ENCODE measurements around the gene SGCA. TPM values are rescaled to one million over a fixed set of nuclear protein-coding genes. Genes with fewer than 3 reads are reported as not detected.

The SGCA gene
- total and polyA plus RNA-seq, 9 of the 15 experiments (the other 6 are each of a cell fraction or from before 2014, with no cell fraction given) = not detected

GRCh38 chr17:50208611-50209061, 42.8 kb downstream of the SGCA start (continued):
- TF ChIP-seq ZNF766 (CRISPR knock-in tag; conservative IDR thresholded peaks at IDR 0.05) = peak; percentile 80
- no peak for TF ChIP-seq ZNF274 (IDR thresholded peaks at IDR 0.05; ENCODE audit: borderline replicate concordance, low read depth, low read length)
- TF ChIP-seq PHF21A (IDR thresholded peaks at IDR 0.05; ENCODE audit: borderline replicate concordance, low read depth) = no peak
- TF ChIP-seq THRAP3 (IDR thresholded peaks at IDR 0.05; ENCODE audit: borderline replicate concordance) = no peak; the same call in 1 of the 2 replicates
- no peak for TF ChIP-seq ZNF512 (tag; IDR thresholded peaks at IDR 0.05)
- TF ChIP-seq ZNF217 (CRISPR knock-in tag; IDR thresholded peaks at IDR 0.05) = no peak
- TF ChIP-seq HMBOX1 (IDR thresholded peaks at IDR 0.05) = peak; percentile 25; the same call in 1 of the 2 replicates
- 0 out of 2 replicates have a peak, but pooled peaks have one; percentile 42 for TF ChIP-seq ZNF311 (CRISPR knock-in tag; IDR thresholded peaks at IDR 0.05)
- TF ChIP-seq ZNF384 (IDR thresholded peaks at IDR 0.05; ENCODE audit: low read depth, low read length) = no peak
- TF ChIP-seq E2F6 (IDR thresholded peaks at IDR 0.05; ENCODE audit: borderline replicate concordance in 1 of 2, extremely low read depth in 1 of 2, insufficient read depth in 1 of 2, insufficient read length in 1 of 2, low read depth in 1 of 2, low read length in 1 of 2, poor library complexity in 1 of 2, severe bottlenecking in 1 of 2) = no peak
- peak; percentile 69; the same call in 1 of the 2 replicates for TF ChIP-seq CBX5 (IDR thresholded peaks at IDR 0.05; ENCODE audit: borderline replicate concordance, low read depth)
- TF ChIP-seq ZNF696 (CRISPR knock-in tag; conservative IDR thresholded peaks at IDR 0.05) = no peak
- peak; percentile 40 for TF ChIP-seq DIDO1 (tag; IDR thresholded peaks at IDR 0.05; ENCODE audit: low read depth)
- TF ChIP-seq ETV5 (CRISPR knock-in tag; IDR thresholded peaks at IDR 0.05; ENCODE audit: low read depth) = peak; percentile 59; the same call in 1 of the 2 replicates
- TF ChIP-seq FOXM1 (IDR thresholded peaks at IDR 0.05; ENCODE audit: low read depth) = peak; percentile 93
- TF ChIP-seq FOXM1 (CRISPR knock-in tag; IDR thresholded peaks at IDR 0.05; ENCODE audit: low read depth) = no peak
- TF ChIP-seq MEF2A (IDR thresholded peaks at IDR 0.05; ENCODE audit: control insufficient read depth, low read depth, low read length) = no peak
- no peak for TF ChIP-seq ZNF23 (CRISPR knock-in tag; IDR thresholded peaks at IDR 0.05)
- no peak for TF ChIP-seq ZNF347 (CRISPR knock-in tag; IDR thresholded peaks at IDR 0.05; ENCODE audit: low read depth)
- TF ChIP-seq ZNF212 (CRISPR knock-in tag; IDR thresholded peaks at IDR 0.05) = no peak
- TF ChIP-seq CTCF (IDR thresholded peaks at IDR 0.05 in 2 of 3, conservative IDR thresholded peaks at IDR 0.05 in 1 of 3; ENCODE audit: insufficient read depth in 2 of 3, low read depth in 1 of 3, low read length in 3 of 3) = no peak
- TF ChIP-seq TARDBP (IDR thresholded peaks at IDR 0.05) = no peak; the same call in 1 of the 2 replicates
- no peak for TF ChIP-seq RBFOX2 (IDR thresholded peaks at IDR 0.05; ENCODE audit: low read depth, low read length)
- no peak for TF ChIP-seq ZNF3 (CRISPR knock-in tag; IDR thresholded peaks at IDR 0.05)
- TF ChIP-seq TRIM24 (IDR thresholded peaks at IDR 0.05) = peak; percentile 87 to 94
- TF ChIP-seq GTF2F1 (IDR thresholded peaks at IDR 0.05; ENCODE audit: low read depth, low read length) = no peak
